Kidney (tissue), 14 donors: Measurements from ENCODE around the gene HCFC1. TPM values are rescaled to one million over a fixed set of nuclear protein-coding genes. Genes with fewer than 3 reads are reported as not detected.

Experiments used
- DNase-seq, 5 donors: peaks; one replicate each; pipeline ENCODE4 v3.0.0-alpha.2; 2013 to 2020
- FAIRE-seq: peaks from 2 replicates; lab custom pipeline; 2012; peaks lifted over from hg19 to GRCh38; lab: Jason Lieb, UNC
- H3K27ac ChIP-seq, 2 donors: one replicate each; pipeline ENCODE4 v1.7.0; 2013; ENCODE audit warnings: low read depth in 2 of 2, low read length in 2 of 2, inconsistent platforms in 1 of 2
- H3K27me3 ChIP-seq: one replicate; pipeline ENCODE4 v1.7.1; 2013; ENCODE audit warnings: low read length, inconsistent platforms; ENCODE audit not compliant: control insufficient read depth, insufficient read depth
- H3K36me3 ChIP-seq, 3 donors: one replicate each; pipeline versions ENCODE4 v1.7.0 to v1.7.1; 2013; ENCODE audit warnings: low read length in 3 of 3, control low read depth in 1 of 3, inconsistent platforms in 1 of 3; ENCODE audit not compliant: insufficient read depth in 3 of 3, control insufficient read depth in 2 of 3
- H3K4me1 ChIP-seq, 3 donors: one replicate each; pipeline versions ENCODE4 v1.7.0 to v1.7.1; 2013; ENCODE audit warnings: low read length in 3 of 3, inconsistent platforms in 1 of 3, low read depth in 1 of 3; ENCODE audit not compliant: control insufficient read depth in 2 of 3, insufficient read depth in 2 of 3
- H3K4me3 ChIP-seq, 3 donors: one replicate each; pipeline versions ENCODE4 v1.7.0 to v1.8.1; 2013; ENCODE audit warnings: low read length in 3 of 3, control low read depth in 1 of 3, inconsistent platforms in 1 of 3
- H3K9ac ChIP-seq, 3 donors: one replicate each; pipeline versions ENCODE4 v1.7.0 to v1.7.1; 2013; ENCODE audit warnings: low read length in 3 of 3, control low read depth in 1 of 3, inconsistent platforms in 1 of 3
- H3K9me3 ChIP-seq, 3 donors: one replicate each; pipeline versions ENCODE4 v1.7.0 to v1.7.1; 2013; ENCODE audit warnings: low read length in 3 of 3, control low read depth in 1 of 3, inconsistent platforms in 1 of 3; ENCODE audit not compliant: control insufficient read depth in 2 of 3, insufficient read depth in 1 of 3
- intact Hi-C: fragments of 100-400 bp; cut with DNase I; formaldehyde crosslinking; loops from one replicate; pipeline ENCODE4 v1.11.1; 2022
- polyA plus RNA-seq: library from polyadenylated mRNA; stranded (reverse); fragments of 350-450 nt; fragmentation: Illumina TruSeq; extraction: RNeasy Lipid Tissue Mini Kit (QIAGEN cat#74804); gene quantifications from one replicate; pipeline ENCODE4 v1.2.3, GENCODE V29; 2014; ENCODE audit warnings: low read depth, low replicate concordance; ENCODE audit not compliant: insufficient read depth
- total RNA-seq: library from RNA; stranded (reverse); fragmentation: NEBNext Ultra II Directional; extraction: Animal tissue kit (Norgen Biotek cat#: 25700); gene quantifications from one replicate; pipeline ENCODE4 v1.2.1, GENCODE V29; 2021
- TF ChIP-seq, protein P1 (sequence below): IDR thresholded peaks from 3 replicates; pipeline ENCODE4 v1.5.1; 2012; ENCODE audit warnings: mild to moderate bottlenecking, moderate library complexity, borderline replicate concordance; ENCODE audit not compliant: insufficient read depth; ENCODE audit errors: extremely low read depth
- donor health status: control.
- donor health status: control.
- donor health status: control.
- donor health status: control.
- donor health status: control.
- donor health status: DM: yes; HTN: yes; CAD: no.
- donor health status: Normal renal cell carcinoma (clear cell type).

Gene HCFC1
- total and polyA plus RNA-seq, 2 donors from 2014 or later = 13.5 to 54.6 TPM

GRCh38 chrX:153955228-153955732 lies 16.3 kb downstream of the HCFC1 start:
- TF ChIP-seq, protein P1, sequence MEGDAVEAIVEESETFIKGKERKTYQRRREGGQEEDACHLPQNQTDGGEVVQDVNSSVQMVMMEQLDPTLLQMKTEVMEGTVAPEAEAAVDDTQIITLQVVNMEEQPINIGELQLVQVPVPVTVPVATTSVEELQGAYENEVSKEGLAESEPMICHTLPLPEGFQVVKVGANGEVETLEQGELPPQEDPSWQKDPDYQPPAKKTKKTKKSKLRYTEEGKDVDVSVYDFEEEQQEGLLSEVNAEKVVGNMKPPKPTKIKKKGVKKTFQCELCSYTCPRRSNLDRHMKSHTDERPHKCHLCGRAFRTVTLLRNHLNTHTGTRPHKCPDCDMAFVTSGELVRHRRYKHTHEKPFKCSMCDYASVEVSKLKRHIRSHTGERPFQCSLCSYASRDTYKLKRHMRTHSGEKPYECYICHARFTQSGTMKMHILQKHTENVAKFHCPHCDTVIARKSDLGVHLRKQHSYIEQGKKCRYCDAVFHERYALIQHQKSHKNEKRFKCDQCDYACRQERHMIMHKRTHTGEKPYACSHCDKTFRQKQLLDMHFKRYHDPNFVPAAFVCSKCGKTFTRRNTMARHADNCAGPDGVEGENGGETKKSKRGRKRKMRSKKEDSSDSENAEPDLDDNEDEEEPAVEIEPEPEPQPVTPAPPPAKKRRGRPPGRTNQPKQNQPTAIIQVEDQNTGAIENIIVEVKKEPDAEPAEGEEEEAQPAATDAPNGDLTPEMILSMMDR = no peak
- Histone ChIP-seq H3K27me3 (no peaks in the 10 kb centered on the region), H3K9ac (no peak overlapping the region), H3K36me3 (peaks cover 2 to 38% (median 13%) of the 10 kb centered on the region in 3 donors), H3K9me3 (no peaks in the 10 kb centered on the region), H3K4me3 (no peak overlapping the region), H3K27ac (no peak overlapping the region), H3K4me1 (no peaks in the 10 kb centered on the region)
- intact Hi-C loops = loop anchor here (10.0 kb wide), 1 partner anchor 190 kb away; the partner anchor contains the start of gene PLXNB3
- no peak for FAIRE-seq
- no peak for DNase-seq

- DNase-seq (peak in 1 of 5 donors; percentile 80), FAIRE-seq (no peak)
- H3K27me3 ChIP-seq = no peaks in the 10 kb centered on the region
- TF ChIP-seq, protein P1 = no peak
- no peaks in the 10 kb centered on the region for H3K9me3 ChIP-seq
- intact Hi-C loops = loop anchor here (10.0 kb wide), 1 partner anchor 190 kb away; the partner anchor contains the start of gene PLXNB3
- H3K9ac ChIP-seq = no peak overlapping the region
- peaks cover 0 to under 1% (median 0%) of the 10 kb centered on the region in 3 donors for H3K4me1 ChIP-seq
- H3K36me3 ChIP-seq = peaks cover 2 to 38% (median 13%) of the 10 kb centered on the region in 3 donors
- H3K4me3 ChIP-seq = no peak overlapping the region
- H3K27ac ChIP-seq = no peak overlapping the region
Measured at GRCh38 chrX:153954558-153955227, 16.9 kb downstream of the HCFC1 start.

GRCh38 chrX:153953892-153954557 lies 17.6 kb downstream of the HCFC1 start:
- H3K36me3 ChIP-seq = peaks cover 2 to 33% (median 12%) of the 10 kb centered on the region in 3 donors
- TF ChIP-seq, protein P1 = no peak
- intact Hi-C loops = loop anchor here (10.0 kb wide), 1 partner anchor 189 kb away; the partner anchor contains the start of gene PLXNB3
- H3K9ac ChIP-seq = no peak overlapping the region
- H3K27me3 ChIP-seq = no peaks in the 10 kb centered on the region
- DNase-seq = peak in 1 of 5 donors; percentile 76
- no peak overlapping the region for H3K4me3 ChIP-seq
- no peak overlapping the region for H3K27ac ChIP-seq
- no peak for FAIRE-seq
- peaks cover 0 to 4% (median 0%) of the 10 kb centered on the region in 3 donors for H3K4me1 ChIP-seq
- H3K9me3 ChIP-seq = no peaks in the 10 kb centered on the region
